Measurements from ENCODE around the gene UGP2. TPM values are rescaled to one million over a fixed set of nuclear protein-coding genes. Genes with fewer than 3 reads are reported as not detected.
"Not testable (repeated sequence)": the region's sequence is repeated elsewhere in the genome, so short reads cannot be mapped to it uniquely, and the experiment has no call there.

The UGP2 gene
- total RNA-seq, 1 experiment from 2014 or later = 80.8 TPM

DNA sequence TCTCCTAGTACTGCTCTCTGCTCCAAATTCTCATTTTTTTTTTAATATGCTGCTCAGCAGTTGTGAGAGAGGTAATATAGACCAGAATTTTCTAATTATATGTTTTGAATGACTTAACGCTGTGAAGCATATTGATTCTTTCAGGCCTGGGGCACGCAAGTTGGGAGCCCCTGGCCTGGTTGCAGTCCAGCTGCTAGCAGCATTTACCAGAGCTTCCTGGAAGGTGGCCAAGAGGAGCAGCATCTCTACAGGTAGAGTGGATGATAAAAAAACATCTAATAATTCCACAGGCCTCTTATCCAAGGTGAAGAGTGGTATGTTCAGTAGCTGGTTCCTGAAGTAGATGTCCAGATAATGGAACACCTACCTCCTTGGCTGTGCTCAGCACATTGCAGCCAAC, 7.3 kb upstream of the UGP2 start:
- no peak for DNase-seq (ENCODE audit: low spot score)
- in situ Hi-C loops (cut with HindIII; ENCODE audit: low sequenced_read_pairs) = no loop called here

DNA sequence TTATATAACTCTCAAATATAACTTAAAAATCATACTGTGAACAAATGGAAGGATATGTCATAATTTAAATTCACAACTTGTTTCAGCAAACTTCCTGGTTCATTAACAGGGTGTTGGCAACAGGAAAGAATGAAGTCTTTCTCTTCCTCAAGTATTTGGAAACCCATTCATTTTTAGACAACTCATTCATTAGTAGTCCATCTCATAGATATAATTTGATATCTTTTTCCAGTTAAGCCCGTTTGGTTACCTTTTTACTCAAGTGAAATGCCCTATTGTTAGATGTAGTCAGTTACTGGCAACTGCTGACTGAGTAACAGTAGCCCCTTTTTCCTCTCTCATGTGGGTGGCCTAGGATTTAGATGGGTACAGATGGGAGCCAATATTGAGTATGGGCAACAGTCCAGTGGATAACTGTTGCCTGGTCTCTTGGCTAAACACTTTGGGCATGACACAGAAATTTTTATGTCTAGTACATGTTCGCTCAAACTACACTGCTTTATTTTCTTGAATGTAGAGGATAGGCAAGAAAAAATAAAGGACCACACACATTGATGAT, 4.6 kb upstream of the UGP2 start:
- in situ Hi-C loops (cut with HindIII; ENCODE audit: low sequenced_read_pairs) = no loop called here
- DNase-seq (ENCODE audit: low spot score) = no peak

DNA sequence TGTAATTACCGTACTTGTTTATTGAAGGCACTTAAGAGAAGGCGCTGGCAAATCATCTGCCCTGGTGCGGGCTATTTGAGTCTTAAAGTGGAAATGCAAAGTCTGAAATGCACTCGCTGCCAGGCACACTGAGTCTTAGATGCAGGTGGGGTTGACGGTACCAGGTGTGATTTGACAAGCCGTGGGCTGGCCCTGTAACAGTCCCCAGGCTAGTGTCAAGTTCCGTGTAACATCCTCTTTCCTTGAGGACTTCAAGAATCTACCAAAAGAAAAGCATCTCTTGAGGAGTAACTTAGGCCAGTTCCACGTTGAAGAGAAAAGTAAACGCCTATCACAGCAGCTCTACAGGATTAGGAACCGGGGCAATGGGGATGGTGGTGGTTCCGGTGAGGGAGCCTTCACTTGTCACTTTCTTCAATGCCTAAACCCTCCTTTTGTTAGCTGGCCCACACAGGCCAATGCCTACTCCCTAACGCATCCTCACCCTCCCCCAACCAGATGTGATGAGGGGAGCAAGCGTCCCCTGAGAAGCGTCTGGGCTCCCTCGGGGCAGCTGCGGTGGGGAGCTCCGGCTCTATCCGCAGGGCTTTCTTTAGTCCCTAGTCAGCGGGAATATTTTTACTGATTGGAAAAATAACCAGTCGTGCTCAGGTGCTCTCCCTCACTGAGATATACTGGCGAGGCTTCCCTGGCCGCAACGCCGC, 1.5 kb upstream of the UGP2 start:
- in situ Hi-C loops (cut with HindIII; ENCODE audit: low sequenced_read_pairs) = no loop called here
- DNase-seq (ENCODE audit: low spot score) = no peak

DNA sequence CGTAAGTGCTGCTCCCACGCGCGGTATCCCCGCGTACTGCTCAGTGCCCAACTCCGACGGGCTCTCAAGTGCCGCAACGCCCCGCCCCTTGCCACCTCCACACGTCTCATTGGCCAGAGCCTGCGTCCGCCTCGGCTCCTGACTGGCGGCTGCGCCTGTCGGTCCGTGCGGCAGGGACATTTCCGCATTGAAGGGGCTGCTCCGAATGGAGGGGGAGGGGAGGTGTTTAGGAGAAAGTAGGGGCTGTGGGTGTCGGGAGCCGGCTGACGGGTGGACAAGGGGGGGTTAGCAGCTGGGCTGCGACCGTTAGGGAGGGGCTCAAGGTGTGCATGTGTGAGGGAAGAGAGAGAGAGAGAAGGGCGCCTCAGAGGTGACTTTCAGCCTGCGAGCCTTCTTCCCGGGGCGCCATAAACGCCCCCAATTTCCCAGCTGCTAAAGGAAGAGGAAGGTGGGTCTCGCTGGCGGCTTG, 877 bp upstream of the UGP2 start:
- DNase-seq (ENCODE audit: low spot score) = peak; percentile 98
- in situ Hi-C loops (cut with HindIII; ENCODE audit: low sequenced_read_pairs) = no loop called here

DNA sequence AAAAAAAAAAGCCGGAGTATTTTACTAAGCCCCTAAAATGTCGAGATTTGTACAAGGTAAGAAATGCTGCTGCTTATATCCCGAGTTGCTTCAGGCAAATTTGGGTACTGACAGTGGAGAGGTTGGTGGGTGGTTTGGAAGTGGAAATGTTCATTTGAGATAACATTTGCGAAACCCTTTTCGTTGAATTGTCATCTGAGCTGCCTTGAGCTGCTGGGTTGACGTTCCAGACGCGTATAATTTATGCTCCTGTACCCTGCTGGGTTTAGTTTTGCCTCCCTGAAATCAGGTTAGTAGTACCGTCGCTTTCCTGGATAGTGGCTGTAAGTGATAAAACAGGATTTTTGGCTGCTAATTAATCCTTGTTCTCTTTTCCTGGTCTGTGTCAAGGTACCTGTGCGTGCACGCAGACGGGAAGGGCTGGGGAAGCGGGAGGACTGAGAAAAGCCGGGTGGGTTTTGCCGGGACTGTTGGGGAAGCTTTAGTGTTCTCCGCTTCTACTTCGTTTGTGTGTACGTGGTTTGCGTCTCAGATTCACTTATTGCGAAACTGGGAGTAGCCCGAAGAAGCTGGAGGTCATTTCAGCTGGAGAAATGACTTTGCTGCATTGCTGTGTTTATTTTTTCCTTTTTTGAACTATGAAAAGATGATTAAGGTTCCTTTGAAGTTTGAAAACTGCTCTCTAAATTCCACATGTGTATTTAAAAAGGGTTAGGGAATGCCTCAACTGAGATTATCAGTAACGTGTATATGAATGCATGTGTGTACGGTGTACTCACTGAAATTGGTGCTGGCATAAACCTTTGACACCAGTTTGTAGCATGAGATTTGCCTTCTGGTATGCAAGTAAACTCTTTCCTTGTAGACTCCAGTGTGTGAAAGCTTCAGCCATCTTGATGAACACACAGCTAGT, 709 bp downstream of the UGP2 start:
- DNase-seq (ENCODE audit: low spot score) = peak; percentile 48
- in situ Hi-C loops (cut with HindIII; ENCODE audit: low sequenced_read_pairs) = no loop called here

DNA sequence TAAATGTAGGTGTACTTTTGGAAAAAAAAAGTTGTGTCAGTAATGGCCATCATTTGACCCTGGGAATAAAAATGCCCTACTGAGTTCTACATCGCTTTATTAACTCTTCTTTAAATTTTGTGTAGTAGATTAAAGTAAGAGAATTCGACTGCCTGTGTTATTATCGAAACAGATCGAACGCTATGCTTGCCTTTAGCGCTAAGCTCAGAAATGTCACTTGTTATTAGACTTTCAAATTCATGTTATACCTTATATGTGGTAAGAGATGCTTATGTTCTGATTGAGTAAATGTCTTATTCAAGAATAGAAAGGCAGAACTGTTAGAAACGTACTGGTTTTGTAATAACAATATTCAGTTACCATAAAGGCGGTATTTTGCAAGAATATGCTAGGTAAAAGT, 1.4 kb downstream of the UGP2 start:
- in situ Hi-C loops (cut with HindIII; ENCODE audit: low sequenced_read_pairs) = no loop called here
- no peak for DNase-seq (ENCODE audit: low spot score)

DNA sequence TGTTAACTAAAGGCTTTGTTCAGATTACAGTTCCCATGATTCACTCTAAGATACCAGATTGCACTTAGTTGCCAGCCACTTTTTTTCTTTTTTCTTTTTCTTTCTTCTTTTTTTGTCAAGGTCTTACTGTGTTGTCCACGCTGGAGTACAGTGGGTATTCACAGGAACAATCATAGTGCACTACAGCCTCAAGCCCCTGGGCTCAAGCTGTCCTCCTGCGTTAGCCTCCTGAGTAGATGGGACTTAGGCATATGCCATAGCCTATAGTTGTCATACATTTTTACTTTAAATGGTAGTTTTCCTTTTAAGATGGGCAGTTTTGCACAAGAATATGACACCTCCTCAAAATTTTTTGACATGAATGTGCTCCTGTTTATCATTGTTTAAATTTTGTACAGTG, 2.1 kb downstream of the UGP2 start:
- DNase-seq (ENCODE audit: low spot score) = no peak

DNA sequence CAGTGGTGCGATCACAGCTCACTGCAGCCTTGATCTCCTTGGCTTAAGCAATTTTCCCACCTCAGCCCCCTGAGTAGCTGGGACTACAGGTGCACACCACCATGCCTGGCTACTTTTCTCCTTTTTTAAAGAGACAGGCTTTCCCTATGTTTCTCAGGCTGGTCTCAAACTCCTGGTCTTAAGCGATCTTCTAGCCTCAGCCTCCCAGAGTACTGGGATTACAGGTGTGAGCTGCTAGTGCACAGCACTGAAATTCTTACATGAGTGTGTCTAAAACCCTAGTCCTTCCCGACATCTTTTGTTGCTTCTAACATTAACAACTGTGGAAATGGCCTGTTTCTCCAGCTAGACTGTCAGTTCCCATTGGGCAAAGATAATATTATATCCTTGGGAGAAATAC, 2.9 kb downstream of the UGP2 start:
- in situ Hi-C loops (cut with HindIII; ENCODE audit: low sequenced_read_pairs) = no loop called here
- DNase-seq (ENCODE audit: low spot score) = no peak

More for the DNA sequence above, 2.1 kb downstream of the UGP2 start:
- in situ Hi-C loops (cut with HindIII; ENCODE audit: low sequenced_read_pairs) = no loop called here

DNA sequence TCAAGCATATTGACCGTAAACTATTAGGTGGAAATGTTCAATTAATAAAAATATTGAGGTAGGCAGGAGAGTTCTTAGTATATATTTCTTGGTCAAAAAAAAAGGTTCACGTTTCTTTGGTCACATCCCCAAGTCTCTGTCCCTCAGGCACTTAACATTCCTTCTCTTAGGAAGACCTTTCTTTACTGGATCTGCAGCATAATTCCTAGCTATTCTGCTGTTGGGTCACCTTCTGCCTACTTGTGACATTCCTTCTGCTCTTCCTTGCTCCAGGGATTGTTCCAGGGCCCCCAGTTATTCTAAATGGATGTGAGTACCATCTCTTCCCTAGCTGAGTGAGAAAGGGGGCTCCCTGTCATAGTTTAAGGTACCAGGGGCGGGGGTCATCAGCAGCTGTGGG, 4.2 kb downstream of the UGP2 start:
- in situ Hi-C loops (cut with HindIII; ENCODE audit: low sequenced_read_pairs) = no loop called here
- DNase-seq (ENCODE audit: low spot score) = no peak

DNA sequence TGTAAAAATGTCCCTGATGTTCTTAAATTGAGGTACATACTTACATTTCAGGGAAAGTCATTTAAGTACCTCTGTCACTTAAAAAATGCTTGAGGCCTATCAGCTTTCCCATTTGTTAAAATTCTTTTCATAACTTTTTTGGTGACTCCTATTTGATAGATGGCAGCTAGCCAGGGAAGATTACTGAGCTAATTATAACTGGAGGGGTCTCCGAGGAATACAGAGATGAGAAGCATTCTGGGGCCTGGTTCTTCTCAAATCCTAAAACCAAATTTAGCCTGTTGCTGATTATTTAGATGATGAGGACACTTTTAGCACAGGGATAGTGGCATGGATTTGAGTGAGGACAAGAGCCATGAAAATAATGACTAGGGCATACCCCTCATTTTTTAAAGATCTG, 4.8 kb downstream of the UGP2 start:
- in situ Hi-C loops (cut with HindIII; ENCODE audit: low sequenced_read_pairs) = no loop called here
- DNase-seq (ENCODE audit: low spot score) = no peak

DNA sequence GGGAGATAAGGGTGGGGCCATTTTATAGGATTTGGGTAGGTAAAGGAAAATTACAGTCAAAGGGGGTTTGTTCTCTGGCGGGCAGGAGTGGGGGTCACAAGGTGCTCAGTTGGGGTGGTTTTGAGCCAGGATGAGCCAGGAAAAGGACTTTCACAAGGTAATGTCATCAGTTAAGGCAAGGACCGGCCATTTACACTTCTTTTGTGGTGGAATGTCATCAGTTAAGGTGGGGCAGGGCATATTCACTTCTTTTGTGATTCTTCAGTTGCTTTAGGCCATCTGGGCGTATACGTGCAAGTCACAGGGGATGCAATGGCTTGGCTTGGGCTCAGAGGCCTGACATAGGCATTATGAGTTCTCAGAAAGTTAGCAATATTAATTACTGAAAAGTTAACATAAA, 5.9 kb downstream of the UGP2 start:
- in situ Hi-C loops (cut with HindIII; ENCODE audit: low sequenced_read_pairs) = not testable (repeated sequence)

DNA sequence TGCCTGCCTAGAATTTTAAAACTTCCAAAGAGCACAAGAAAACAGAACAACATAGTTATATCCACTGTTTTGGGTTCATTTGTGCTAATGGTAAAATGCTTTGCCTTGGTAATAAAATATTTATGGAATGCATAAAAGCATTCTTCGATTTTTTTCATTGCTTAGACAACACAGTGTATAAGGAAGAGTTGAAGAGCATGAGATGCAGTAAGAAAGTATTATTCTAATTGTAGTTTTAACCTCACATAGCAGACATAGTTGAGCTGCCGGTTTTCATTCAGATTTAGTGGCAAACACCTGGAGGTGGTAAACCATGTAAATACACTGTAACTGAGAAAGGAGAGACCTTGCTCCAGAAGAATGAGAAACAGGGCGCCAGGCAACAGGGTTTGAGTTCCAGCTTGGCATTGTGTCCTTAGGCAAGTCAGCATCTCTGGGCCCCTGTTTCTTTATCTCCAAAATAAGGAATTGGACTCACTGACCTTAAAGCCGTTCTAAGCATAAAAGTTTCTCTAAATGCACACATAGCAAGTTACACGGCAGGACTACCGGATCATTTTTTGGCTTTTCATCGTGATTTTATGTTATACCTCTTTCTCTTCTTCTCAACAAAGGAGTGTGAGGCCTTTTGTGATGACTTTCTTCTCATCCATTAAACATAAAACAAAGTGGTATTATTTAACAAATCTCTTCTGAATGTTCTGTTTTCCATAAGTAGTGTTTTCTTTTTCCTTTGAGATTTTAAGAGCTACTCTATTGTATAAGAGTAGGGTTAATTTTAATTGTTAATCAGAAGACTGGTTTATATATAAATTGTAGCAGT, 7.9 kb downstream of the UGP2 start:
- in situ Hi-C loops (cut with HindIII; ENCODE audit: low sequenced_read_pairs) = no loop called here
- DNase-seq (ENCODE audit: low spot score) = no peak

More for the DNA sequence above, 5.9 kb downstream of the UGP2 start:
- not testable (repeated sequence) for DNase-seq (ENCODE audit: low spot score)

DNA sequence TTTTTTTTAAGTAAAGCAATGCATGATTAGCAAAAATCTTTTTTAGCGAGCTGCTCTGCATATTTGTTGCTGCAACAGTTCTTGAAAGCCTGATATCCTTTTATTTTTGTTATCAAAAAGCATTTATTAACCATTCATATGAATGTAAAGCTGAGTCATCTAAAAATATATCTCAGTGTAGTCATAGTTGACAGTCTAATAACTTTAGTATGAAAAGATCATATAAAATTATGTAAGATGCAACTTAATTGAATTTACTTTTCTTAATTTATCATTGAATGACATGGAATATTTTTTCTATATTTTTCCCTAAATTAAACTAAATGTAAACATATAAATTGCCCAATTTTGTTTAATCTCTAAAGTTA, 8.5 kb downstream of the UGP2 start:
- in situ Hi-C loops (cut with HindIII; ENCODE audit: low sequenced_read_pairs) = no loop called here
- DNase-seq (ENCODE audit: low spot score) = no peak

DNA sequence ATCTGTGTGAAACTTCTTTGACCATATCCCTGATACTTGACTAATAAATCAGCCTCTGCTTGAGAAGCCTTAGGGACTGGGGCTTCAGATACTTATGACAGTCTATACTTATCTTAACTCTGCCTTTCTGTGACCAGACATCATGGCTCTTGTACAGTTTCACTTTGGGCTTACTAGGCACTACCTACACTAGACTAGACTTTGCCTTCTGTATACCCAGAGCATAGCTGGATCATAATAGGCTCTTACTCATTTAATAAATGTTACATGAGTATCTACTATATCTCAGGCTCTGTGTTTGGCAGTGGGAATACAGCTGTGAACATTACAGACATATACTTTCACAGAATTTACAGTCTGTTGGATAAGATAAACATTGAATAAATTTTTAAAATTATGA, 9.0 kb downstream of the UGP2 start:
- in situ Hi-C loops (cut with HindIII; ENCODE audit: low sequenced_read_pairs) = no loop called here
- no peak for DNase-seq (ENCODE audit: low spot score)

DNA sequence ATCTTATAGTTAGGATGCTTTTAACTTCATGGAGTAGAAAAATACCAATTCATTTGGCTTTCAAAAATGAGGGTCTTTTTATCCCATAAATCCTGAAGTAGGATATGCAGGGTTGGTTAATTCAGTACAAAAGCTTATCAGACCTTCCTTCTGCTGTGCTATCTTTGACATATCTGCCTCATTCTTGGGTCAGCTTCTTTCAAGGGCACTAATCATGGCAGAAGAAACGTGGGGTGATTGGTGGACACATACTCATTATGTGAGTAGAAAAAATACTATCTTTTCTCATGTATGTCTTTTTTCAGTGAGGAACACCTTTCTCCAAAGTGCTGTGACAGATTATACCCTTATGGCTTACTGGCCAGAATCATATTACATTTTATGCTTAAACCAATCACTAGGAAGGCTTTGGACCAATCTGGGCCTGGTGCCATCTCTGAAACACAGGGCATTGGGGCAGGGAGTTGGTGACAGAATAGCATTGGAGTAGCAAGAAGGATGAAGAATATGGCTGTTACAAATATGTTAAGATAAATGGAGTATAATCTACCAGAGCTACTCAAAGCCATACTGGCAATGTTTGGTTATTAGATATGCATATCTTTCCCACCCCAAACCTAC, 10.1 kb downstream of the UGP2 start:
- in situ Hi-C loops (cut with HindIII; ENCODE audit: low sequenced_read_pairs) = no loop called here
- DNase-seq (ENCODE audit: low spot score) = no peak

DNA sequence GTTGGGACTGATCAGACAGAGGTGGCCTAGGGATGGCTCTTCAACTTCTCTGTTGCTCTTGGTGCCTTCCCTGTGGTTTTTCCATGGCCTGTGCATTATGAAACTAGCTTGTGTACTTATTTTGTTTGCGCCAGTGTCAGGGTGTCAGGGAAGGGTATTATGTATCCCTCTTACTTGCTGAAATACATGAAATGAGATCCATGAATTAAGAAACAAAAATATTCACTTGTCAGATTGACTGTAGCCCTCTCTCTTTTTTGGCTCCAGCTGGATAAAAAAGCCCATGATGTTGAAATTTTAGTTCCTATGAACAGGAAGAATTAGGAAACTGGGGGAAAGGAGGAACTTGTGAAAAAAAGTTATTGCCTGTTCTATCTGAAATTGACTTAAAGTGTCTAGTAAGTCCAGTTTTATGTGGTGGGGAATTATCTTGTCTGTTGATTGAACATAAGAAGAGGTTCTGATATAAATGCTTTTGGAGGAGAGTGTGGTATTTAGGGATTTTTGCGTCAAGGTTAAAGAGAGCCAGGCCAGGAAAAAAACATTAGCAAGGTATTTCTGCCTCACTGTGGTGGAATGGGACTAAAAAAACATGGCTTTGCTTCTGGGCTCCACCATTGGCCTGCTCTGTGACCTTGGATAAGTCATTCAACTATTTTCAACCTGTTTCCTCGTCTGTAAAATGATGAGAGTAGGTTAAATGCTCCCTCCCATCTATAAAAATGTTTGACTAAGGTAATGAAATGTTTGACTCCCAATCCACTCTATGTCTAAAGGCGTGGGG, 12.0 kb downstream of the UGP2 start:
- no peak for DNase-seq (ENCODE audit: low spot score)
- in situ Hi-C loops (cut with HindIII; ENCODE audit: low sequenced_read_pairs) = no loop called here

DNA sequence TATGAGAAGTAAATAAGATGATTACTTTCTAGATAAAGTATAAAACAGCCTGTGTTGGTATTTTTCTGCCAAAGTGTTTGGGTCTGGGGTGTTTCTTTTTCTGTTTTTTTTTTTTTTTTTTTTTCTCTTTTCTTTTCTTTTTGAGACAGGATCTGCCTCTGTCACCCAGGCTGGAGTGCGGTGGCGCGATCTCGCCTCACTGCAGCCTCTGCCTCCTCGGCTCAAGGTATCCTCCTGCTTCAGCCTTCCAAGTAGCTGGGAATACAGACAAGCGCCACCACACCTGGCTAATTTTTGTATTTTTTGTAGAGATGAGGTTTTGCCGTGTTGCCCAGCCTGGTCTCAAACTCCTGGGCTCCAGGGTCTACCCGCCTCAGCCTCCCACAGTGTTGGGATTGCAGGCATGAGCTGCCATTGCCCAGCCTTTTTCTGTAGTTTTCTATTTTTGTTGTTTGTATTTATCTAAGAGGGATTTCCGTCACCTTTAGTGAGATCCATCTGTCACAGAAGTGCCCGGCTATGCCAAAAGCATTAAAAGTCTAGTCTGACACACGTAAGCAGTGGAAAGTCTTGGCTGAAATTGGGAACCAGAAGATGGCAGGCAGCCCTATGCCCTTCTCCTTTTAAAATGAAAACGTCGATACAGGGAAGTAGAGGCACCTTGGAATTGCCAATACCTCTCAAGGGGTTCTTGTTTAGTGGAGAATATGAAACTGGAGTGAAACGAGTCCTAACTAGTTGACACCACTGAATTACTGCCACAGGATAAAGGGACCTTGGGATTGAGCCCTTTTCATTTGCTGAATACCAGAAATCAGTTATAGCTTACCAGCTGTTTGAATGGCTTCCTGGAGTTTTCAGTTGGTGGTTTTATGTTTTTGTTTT, 14.0 kb downstream of the UGP2 start:
- DNase-seq (ENCODE audit: low spot score) = peak; percentile 34
- in situ Hi-C loops (cut with HindIII; ENCODE audit: low sequenced_read_pairs) = no loop called here

DNA sequence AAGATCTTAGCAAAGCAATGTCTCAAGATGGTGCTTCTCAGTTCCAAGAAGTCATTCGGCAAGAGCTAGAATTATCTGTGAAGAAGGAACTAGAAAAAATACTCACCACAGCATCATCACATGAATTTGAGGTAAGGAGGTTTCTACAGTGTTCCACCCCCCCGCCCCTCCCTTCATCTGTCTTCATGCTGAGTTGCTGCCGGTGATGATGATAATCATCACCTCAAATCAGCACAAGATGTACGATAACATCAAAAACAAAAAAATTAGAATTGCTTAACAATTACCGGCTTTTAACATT, 14.6 kb downstream of the UGP2 start:
- in situ Hi-C loops (cut with HindIII; ENCODE audit: low sequenced_read_pairs) = no loop called here
- no peak for DNase-seq (ENCODE audit: low spot score)

Data from G401 (cell line).